Measurements from ENCODE around the gene RCAN1. TPM values are rescaled to one million over a fixed set of nuclear protein-coding genes. Genes with fewer than 3 reads are reported as not detected.

The RCAN1 gene
- total and polyA plus RNA-seq, 9 of the 15 experiments (the other 6 are each of a cell fraction or from before 2014, with no cell fraction given) = 4.4 to 16.5 (median 12.3) TPM

- TF ChIP-seq, protein P1, sequence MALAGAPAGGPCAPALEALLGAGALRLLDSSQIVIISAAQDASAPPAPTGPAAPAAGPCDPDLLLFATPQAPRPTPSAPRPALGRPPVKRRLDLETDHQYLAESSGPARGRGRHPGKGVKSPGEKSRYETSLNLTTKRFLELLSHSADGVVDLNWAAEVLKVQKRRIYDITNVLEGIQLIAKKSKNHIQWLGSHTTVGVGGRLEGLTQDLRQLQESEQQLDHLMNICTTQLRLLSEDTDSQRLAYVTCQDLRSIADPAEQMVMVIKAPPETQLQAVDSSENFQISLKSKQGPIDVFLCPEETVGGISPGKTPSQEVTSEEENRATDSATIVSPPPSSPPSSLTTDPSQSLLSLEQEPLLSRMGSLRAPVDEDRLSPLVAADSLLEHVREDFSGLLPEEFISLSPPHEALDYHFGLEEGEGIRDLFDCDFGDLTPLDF (CRISPR knock-in tag; IDR thresholded peaks at IDR 0.05) = no peak
- TF ChIP-seq U2AF2 (optimal IDR thresholded peaks at IDR 0.05; ENCODE audit: low read depth, low read length) (no peak), ETV6 (IDR thresholded peaks at IDR 0.05; ENCODE audit: borderline replicate concordance in 1 of 2, low read depth in 2 of 2, low read length in 1 of 2) (no peak), ETV6 (CRISPR knock-in tag; IDR thresholded peaks at IDR 0.05; ENCODE audit: borderline replicate concordance) (no peak), NBN (IDR thresholded peaks at IDR 0.05; ENCODE audit: low read depth) (no peak), PHF8 (IDR thresholded peaks at IDR 0.05; ENCODE audit: borderline replicate concordance, low read length) (no peak), GABPB1 (CRISPR knock-in tag; IDR thresholded peaks at IDR 0.05) (no peak), MYC (IDR thresholded peaks at IDR 0.05; ENCODE audit: low read depth, low read length) (no peak), MYC (CRISPR knock-in tag; IDR thresholded peaks at IDR 0.05; ENCODE audit: borderline replicate concordance, low read depth) (peak; percentile 11; the same call in 1 of the 2 replicates), ERF (CRISPR knock-in tag; IDR thresholded peaks at IDR 0.05) (no peak), SRF (CRISPR knock-in tag; IDR thresholded peaks at IDR 0.05) (no peak), TFAM (CRISPR knock-in tag; conservative IDR thresholded peaks at IDR 0.05) (no peak), PTRF (tag; IDR thresholded peaks at IDR 0.05) (peak; percentile 60; the same call in 1 of the 2 replicates), HDAC3 (IDR thresholded peaks at IDR 0.05; ENCODE audit: borderline replicate concordance, partially characterized antibody) (no peak), ZC3H11A (IDR thresholded peaks at IDR 0.05; ENCODE audit: low read depth, low read length) (no peak), TRIM25 (IDR thresholded peaks at IDR 0.05; ENCODE audit: borderline replicate concordance) (no peak), ZNF764 (CRISPR knock-in tag; IDR thresholded peaks at IDR 0.05; ENCODE audit: low read depth) (no peak), ZNF133 (CRISPR knock-in tag; IDR thresholded peaks at IDR 0.05) (no peak)
- TF ChIP-seq, protein P2, sequence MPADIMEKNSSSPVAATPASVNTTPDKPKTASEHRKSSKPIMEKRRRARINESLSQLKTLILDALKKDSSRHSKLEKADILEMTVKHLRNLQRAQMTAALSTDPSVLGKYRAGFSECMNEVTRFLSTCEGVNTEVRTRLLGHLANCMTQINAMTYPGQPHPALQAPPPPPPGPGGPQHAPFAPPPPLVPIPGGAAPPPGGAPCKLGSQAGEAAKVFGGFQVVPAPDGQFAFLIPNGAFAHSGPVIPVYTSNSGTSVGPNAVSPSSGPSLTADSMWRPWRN (IDR thresholded peaks at IDR 0.05; ENCODE audit: low read depth) = no peak
- TF ChIP-seq, protein P3, sequence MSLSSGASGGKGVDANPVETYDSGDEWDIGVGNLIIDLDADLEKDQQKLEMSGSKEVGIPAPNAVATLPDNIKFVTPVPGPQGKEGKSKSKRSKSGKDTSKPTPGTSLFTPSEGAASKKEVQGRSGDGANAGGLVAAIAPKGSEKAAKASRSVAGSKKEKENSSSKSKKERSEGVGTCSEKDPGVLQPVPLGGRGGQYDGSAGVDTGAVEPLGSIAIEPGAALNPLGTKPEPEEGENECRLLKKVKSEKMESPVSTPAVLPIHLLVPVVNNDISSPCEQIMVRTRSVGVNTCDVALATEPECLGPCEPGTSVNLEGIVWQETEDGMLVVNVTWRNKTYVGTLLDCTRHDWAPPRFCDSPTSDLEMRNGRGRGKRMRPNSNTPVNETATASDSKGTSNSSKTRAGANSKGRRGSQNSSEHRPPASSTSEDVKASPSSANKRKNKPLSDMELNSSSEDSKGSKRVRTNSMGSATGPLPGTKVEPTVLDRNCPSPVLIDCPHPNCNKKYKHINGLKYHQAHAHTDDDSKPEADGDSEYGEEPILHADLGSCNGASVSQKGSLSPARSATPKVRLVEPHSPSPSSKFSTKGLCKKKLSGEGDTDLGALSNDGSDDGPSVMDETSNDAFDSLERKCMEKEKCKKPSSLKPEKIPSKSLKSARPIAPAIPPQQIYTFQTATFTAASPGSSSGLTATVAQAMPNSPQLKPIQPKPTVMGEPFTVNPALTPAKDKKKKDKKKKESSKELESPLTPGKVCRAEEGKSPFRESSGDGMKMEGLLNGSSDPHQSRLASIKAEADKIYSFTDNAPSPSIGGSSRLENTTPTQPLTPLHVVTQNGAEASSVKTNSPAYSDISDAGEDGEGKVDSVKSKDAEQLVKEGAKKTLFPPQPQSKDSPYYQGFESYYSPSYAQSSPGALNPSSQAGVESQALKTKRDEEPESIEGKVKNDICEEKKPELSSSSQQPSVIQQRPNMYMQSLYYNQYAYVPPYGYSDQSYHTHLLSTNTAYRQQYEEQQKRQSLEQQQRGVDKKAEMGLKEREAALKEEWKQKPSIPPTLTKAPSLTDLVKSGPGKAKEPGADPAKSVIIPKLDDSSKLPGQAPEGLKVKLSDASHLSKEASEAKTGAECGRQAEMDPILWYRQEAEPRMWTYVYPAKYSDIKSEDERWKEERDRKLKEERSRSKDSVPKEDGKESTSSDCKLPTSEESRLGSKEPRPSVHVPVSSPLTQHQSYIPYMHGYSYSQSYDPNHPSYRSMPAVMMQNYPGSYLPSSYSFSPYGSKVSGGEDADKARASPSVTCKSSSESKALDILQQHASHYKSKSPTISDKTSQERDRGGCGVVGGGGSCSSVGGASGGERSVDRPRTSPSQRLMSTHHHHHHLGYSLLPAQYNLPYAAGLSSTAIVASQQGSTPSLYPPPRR (CRISPR knock-in tag; IDR thresholded peaks at IDR 0.05; ENCODE audit: borderline replicate concordance) = no peak
Observed at GRCh38 chr21:34640858-34641257, 25.9 kb upstream of the RCAN1 start (continued).
